Thyroid gland (tissue), 4 donors: ENCODE measurements around the gene LRPPRC.

Source experiments
- POLR2A ChIP-seq, 2 donors: fragments of 450-650 bp; IDR thresholded peaks; one replicate each; pipeline ENCODE4 v1.6.1; 2017; ENCODE audit warnings: antibody characterized with exemption in 2 of 2, mild to moderate bottlenecking in 2 of 2, moderate library complexity in 1 of 2
- TF ChIP-seq, protein P1 (sequence below), 6 experiments: fragments of 200-600 bp in 3 of 6; fragments of 450-650 bp in 3 of 6; sonication (generic) in 3 of 6; IDR thresholded peaks; one replicate each; pipeline ENCODE4 v1.5.1; 2016 to 2019; ENCODE audit warnings: antibody characterized with exemption in 6 of 6, mild to moderate bottlenecking in 2 of 6, inconsistent platforms in 1 of 6, moderate library complexity in 1 of 6

DNA sequence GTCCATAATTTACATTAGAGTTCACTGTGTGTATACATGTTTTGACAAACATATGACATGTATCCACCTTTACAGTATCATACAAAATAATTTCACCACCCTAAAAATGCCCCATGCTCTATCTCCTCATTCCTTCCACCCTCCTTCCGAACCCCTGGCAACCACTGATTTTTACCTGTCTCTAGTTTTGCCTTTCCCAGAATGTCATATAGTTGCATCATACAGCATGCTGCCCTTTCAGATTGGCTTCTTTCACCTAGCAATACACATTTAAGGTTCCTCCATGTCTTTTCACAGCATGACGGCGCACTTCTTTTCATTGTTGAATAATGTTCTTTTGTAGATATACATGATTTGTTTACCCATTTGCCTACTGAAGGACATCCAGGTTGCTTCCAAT lies 10.4 kb downstream of the LRPPRC start:
- TF ChIP-seq, protein P1, sequence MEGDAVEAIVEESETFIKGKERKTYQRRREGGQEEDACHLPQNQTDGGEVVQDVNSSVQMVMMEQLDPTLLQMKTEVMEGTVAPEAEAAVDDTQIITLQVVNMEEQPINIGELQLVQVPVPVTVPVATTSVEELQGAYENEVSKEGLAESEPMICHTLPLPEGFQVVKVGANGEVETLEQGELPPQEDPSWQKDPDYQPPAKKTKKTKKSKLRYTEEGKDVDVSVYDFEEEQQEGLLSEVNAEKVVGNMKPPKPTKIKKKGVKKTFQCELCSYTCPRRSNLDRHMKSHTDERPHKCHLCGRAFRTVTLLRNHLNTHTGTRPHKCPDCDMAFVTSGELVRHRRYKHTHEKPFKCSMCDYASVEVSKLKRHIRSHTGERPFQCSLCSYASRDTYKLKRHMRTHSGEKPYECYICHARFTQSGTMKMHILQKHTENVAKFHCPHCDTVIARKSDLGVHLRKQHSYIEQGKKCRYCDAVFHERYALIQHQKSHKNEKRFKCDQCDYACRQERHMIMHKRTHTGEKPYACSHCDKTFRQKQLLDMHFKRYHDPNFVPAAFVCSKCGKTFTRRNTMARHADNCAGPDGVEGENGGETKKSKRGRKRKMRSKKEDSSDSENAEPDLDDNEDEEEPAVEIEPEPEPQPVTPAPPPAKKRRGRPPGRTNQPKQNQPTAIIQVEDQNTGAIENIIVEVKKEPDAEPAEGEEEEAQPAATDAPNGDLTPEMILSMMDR (IDR thresholded peaks at IDR 0.05), result no peak
- no peak for TF ChIP-seq POLR2A (IDR thresholded peaks at IDR 0.05)
